Panc1 (cell line): Measurements from ENCODE around the gene SNTG2. TPM values are rescaled to one million over a fixed set of nuclear protein-coding genes. Genes with fewer than 3 reads are reported as not detected.

Source experiments
- ATAC-seq: fragments of 200-7000 bp; cut with Tn5 transposase; 2 replicates; pipeline ENCODE4 v1.9.1; 2020; ENCODE audit warnings: mild to moderate bottlenecking, moderate library complexity
- BruUV-seq: library from RNA; stranded (reverse); fragments of 400-500 nt; replicated peaks from 2 replicates; lab custom pipeline; 2021; lab: Mats Ljungman, UMichigan
- CTCF ChIA-PET: fragments of 300-600 bp; sonication (Branson Sonifier 250); formaldehyde crosslinking; loops from one replicate; lab custom pipeline; 2022; ENCODE audit warnings: antibody characterized with exemption; lab: Charles Lee
- POLR2A ChIA-PET: fragments of 300-600 bp; sonication (Branson Sonifier 250); formaldehyde crosslinking; loops from one replicate; lab custom pipeline; 2022; ENCODE audit warnings: antibody characterized with exemption; lab: Charles Lee
- DNase-seq: peaks from one replicate; pipeline ENCODE4 v3.0.0-alpha.2; 2010; ENCODE audit warnings: low read depth, low spot score
- H3K27ac ChIP-seq: 2 replicates; pipeline ENCODE4 v1.5.1; 2011; ENCODE audit warnings: mild to moderate bottlenecking, low read length, inconsistent platforms
- H3K27me3 ChIP-seq: fragments of 200-500 bp; sonication (Bioruptor generic); 2 replicates; pipeline ENCODE4 v1.6.0; 2014; ENCODE audit warnings: low read length, inconsistent platforms; ENCODE audit not compliant: control insufficient read depth, insufficient read depth
- H3K36me3 ChIP-seq: fragments of 200-500 bp; sonication (Bioruptor generic); 2 replicates; pipeline ENCODE4 v1.5.1; 2014; ENCODE audit warnings: inconsistent platforms, mild to moderate bottlenecking, low read length, moderate library complexity; ENCODE audit not compliant: control insufficient read depth, insufficient read depth
- H3K4me1 ChIP-seq: 2 replicates; pipeline ENCODE4 v1.5.1; 2011; ENCODE audit warnings: inconsistent platforms, mild to moderate bottlenecking, low read length, moderate library complexity; ENCODE audit not compliant: control insufficient read depth, insufficient read depth
- H3K4me3 ChIP-seq, 2 experiments: 2 replicates each; pipeline ENCODE4 v1.5.1; 2011 to 2012; ENCODE audit warnings: low read depth in 2 of 2, low read length in 2 of 2, mild to moderate bottlenecking in 2 of 2, inconsistent platforms in 1 of 2, moderate library complexity in 1 of 2
- H3K9me3 ChIP-seq: fragments of 200-500 bp; sonication (Bioruptor generic); 2 replicates; pipeline ENCODE4 v1.5.1; 2014; ENCODE audit warnings: low read depth, mild to moderate bottlenecking, inconsistent platforms, low read length, moderate library complexity; ENCODE audit not compliant: control insufficient read depth, insufficient read depth
- POLR2AphosphoS5 ChIP-seq: IDR thresholded peaks from 2 replicates; pipeline ENCODE4 v1.6.1; 2012; ENCODE audit warnings: mild to moderate bottlenecking, low read depth, low read length, moderate library complexity
- SIN3A ChIP-seq: IDR thresholded peaks from 2 replicates; pipeline ENCODE4 v1.6.1; 2012; ENCODE audit warnings: low read depth, mild to moderate bottlenecking, low read length, moderate library complexity, borderline replicate concordance; ENCODE audit not compliant: insufficient read depth
- TCF7L2 ChIP-seq: IDR thresholded peaks from 2 replicates; pipeline ENCODE4 v1.6.1; 2011; ENCODE audit warnings: mild to moderate bottlenecking, low read depth, low read length, inconsistent platforms
- in situ Hi-C: cut with HindIII; loops from 2 replicates; pipeline ENCODE4 v1.10.0; 2016; ENCODE audit warnings: low sequenced_read_pairs, low pct_unique_long_range_greater_than_20kb
- intact Hi-C: fragments of 100-400 bp; cut with micrococcal nuclease; formaldehyde crosslinking; loops from one replicate; pipeline ENCODE4 v1.10.0; 2022; ENCODE audit not compliant: unreplicated experiment
- total RNA-seq: library from RNA; stranded (reverse); gene quantifications from one replicate; pipeline ENCODE4 v1.2.1, GENCODE V29; 2021; ENCODE audit not compliant: unreplicated experiment
- TF ChIP-seq, protein P1 (sequence below), 2 experiments: IDR thresholded peaks; 2 replicates each; pipeline ENCODE4 v1.6.1; 2011 to 2012; ENCODE audit warnings: low read depth in 2 of 2, control low read depth in 1 of 2, low read length in 1 of 2, mild to moderate bottlenecking in 1 of 2, moderate library complexity in 1 of 2; ENCODE audit not compliant: insufficient read depth in 1 of 2
- TF ChIP-seq, protein P2 (sequence below): fragments of 450-650 bp; IDR thresholded peaks from 2 replicates; pipeline ENCODE4 v1.5.1; 2017; ENCODE audit warnings: mild to moderate bottlenecking

The SNTG2 gene
- total RNA-seq, 1 experiment from 2014 or later, result not detected

DNA sequence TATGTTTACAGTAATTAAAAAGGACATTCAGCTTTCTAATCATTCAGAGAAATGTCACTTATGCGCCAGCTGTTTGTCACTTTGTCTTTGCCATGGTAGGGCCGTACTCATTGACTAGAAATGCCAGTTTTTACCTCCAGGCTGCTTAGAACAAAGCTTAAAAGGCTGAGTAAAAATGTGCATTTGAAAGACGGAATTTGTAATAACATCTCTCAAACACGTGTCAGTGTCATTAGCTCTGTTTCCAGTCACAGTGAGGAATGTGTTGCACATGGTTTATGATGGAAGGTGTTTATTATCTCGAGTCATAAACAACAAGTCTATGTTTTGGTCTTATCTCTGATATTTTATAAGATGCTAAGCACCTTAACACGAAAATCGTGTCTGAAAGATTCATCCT lies 118.2 kb downstream of the SNTG2 start:
- Histone ChIP-seq H3K9me3 (no peaks in the 10 kb centered on the region), H3K36me3 (no peaks in the 10 kb centered on the region), H3K4me1 (no peaks in the 10 kb centered on the region), H3K4me3 (no peak overlapping the region), H3K27ac (no peak overlapping the region), H3K27me3 (no peaks in the 10 kb centered on the region)
- DNase-seq (no peak), ATAC-seq (no peak)
- intact Hi-C loops, result no loop called here
- CTCF ChIA-PET, result no interaction called here
- POLR2A ChIA-PET, result no interaction called here
- TF ChIP-seq POLR2AphosphoS5, result no peak
- TF ChIP-seq, protein P1, sequence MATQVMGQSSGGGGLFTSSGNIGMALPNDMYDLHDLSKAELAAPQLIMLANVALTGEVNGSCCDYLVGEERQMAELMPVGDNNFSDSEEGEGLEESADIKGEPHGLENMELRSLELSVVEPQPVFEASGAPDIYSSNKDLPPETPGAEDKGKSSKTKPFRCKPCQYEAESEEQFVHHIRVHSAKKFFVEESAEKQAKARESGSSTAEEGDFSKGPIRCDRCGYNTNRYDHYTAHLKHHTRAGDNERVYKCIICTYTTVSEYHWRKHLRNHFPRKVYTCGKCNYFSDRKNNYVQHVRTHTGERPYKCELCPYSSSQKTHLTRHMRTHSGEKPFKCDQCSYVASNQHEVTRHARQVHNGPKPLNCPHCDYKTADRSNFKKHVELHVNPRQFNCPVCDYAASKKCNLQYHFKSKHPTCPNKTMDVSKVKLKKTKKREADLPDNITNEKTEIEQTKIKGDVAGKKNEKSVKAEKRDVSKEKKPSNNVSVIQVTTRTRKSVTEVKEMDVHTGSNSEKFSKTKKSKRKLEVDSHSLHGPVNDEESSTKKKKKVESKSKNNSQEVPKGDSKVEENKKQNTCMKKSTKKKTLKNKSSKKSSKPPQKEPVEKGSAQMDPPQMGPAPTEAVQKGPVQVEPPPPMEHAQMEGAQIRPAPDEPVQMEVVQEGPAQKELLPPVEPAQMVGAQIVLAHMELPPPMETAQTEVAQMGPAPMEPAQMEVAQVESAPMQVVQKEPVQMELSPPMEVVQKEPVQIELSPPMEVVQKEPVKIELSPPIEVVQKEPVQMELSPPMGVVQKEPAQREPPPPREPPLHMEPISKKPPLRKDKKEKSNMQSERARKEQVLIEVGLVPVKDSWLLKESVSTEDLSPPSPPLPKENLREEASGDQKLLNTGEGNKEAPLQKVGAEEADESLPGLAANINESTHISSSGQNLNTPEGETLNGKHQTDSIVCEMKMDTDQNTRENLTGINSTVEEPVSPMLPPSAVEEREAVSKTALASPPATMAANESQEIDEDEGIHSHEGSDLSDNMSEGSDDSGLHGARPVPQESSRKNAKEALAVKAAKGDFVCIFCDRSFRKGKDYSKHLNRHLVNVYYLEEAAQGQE (IDR thresholded peaks at IDR 0.05; ENCODE audit: insufficient read depth in 1 of 2, low read depth in 2 of 2, low read length in 1 of 2), result no peak
- no peak for TF ChIP-seq TCF7L2
- no peak for TF ChIP-seq SIN3A
- TF ChIP-seq, protein P2, sequence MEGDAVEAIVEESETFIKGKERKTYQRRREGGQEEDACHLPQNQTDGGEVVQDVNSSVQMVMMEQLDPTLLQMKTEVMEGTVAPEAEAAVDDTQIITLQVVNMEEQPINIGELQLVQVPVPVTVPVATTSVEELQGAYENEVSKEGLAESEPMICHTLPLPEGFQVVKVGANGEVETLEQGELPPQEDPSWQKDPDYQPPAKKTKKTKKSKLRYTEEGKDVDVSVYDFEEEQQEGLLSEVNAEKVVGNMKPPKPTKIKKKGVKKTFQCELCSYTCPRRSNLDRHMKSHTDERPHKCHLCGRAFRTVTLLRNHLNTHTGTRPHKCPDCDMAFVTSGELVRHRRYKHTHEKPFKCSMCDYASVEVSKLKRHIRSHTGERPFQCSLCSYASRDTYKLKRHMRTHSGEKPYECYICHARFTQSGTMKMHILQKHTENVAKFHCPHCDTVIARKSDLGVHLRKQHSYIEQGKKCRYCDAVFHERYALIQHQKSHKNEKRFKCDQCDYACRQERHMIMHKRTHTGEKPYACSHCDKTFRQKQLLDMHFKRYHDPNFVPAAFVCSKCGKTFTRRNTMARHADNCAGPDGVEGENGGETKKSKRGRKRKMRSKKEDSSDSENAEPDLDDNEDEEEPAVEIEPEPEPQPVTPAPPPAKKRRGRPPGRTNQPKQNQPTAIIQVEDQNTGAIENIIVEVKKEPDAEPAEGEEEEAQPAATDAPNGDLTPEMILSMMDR, result no peak
- BruUV-seq, result no TSS peak
- in situ Hi-C loops, result no loop called here

DNA sequence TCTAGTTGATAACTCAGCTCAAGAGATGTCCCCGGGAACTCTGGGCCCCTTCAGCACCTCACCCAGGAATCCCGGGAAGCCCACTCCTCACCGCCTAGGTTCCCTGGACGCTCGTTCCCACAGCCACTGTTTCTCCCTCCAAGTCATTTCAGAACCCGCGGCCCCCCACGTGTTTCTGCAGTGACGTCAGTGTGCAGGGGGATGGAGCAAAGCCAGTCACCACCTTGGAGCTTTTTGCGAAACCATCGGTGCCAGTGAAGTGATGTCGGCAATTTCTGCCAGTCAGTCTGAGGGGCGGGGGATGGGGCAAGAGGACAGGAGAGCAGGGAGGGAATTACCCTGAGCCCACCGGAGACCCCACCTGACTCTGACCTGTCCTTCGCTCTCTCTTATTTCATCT lies 119.2 kb downstream of the SNTG2 start:
- Histone ChIP-seq H3K36me3 (no peaks in the 10 kb centered on the region), H3K9me3 (no peaks in the 10 kb centered on the region), H3K27ac (no peak overlapping the region), H3K4me3 (no peak overlapping the region), H3K27me3 (no peaks in the 10 kb centered on the region), H3K4me1 (no peaks in the 10 kb centered on the region)
- no peak for ATAC-seq
- in situ Hi-C loops (no loop called here), intact Hi-C loops (no loop called here)
- CTCF ChIA-PET, result no interaction called here
- DNase-seq, result no peak
- TF ChIP-seq SIN3A (no peak), TCF7L2 (no peak), POLR2AphosphoS5 (no peak)
- TF ChIP-seq, protein P1 (IDR thresholded peaks at IDR 0.05; ENCODE audit: insufficient read depth in 1 of 2, low read depth in 2 of 2, low read length in 1 of 2), result no peak
- TF ChIP-seq, protein P2, result no peak
- BruUV-seq, result no TSS peak
- POLR2A ChIA-PET, result no interaction called here
